Stimulated activated CD8-positive, alpha-beta memory T cell treated with anti-CD3 and anti-CD28 coated beads, Interleukin-12 subunit alpha, Interleukin-12 subunit beta, amount 100 ng/mL, for 24 hours (primary cell): ENCODE data around the gene ATP1A1.

Experiments used
- DNase-seq: peaks from one replicate; pipeline ENCODE4 v3.0.0-alpha.2; 2020; ENCODE audit errors: extremely low read depth

ATP1A1 gene

DNA sequence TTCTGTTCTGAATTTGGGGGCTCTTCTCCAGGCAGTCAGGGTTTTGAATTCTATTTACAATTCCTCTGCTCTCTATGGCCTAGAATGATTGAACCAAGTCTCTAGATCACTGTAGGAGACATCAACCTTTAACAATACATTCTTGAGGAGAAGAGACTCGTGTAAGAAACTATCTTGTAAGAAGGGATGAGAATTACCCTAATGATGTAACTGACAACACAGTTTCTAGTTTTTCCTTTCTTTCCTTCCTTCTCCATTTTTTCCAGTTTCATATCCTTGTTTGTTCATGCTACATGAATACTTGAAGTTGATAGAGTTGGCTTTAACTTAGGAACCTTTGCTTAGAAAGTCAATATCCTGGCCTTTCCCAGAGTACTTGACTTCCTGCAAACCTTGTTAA is 1.3 kb upstream of the ATP1A1 start:
- DNase-seq = no peak

DNA sequence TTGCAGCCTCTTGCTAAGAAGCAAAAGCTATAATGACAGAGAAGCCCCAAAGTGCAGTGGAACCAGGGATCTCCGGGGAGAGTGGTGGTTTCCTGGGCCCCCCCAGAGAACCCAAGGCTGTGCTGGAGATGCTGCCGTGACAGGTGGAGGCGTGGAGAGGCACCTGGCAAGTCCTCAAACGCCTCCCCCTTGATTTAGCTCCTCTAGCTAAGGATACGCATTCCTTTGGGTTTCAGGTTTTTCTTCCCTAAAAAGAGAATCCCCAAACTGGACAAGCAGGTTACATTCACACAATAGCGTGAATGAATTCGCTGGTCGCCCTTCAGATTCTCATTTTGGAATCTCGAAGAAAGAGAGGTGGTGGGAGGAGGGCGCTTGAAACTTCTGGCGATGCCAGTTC is 853 bp upstream of the ATP1A1 start:
- no peak for DNase-seq

DNA sequence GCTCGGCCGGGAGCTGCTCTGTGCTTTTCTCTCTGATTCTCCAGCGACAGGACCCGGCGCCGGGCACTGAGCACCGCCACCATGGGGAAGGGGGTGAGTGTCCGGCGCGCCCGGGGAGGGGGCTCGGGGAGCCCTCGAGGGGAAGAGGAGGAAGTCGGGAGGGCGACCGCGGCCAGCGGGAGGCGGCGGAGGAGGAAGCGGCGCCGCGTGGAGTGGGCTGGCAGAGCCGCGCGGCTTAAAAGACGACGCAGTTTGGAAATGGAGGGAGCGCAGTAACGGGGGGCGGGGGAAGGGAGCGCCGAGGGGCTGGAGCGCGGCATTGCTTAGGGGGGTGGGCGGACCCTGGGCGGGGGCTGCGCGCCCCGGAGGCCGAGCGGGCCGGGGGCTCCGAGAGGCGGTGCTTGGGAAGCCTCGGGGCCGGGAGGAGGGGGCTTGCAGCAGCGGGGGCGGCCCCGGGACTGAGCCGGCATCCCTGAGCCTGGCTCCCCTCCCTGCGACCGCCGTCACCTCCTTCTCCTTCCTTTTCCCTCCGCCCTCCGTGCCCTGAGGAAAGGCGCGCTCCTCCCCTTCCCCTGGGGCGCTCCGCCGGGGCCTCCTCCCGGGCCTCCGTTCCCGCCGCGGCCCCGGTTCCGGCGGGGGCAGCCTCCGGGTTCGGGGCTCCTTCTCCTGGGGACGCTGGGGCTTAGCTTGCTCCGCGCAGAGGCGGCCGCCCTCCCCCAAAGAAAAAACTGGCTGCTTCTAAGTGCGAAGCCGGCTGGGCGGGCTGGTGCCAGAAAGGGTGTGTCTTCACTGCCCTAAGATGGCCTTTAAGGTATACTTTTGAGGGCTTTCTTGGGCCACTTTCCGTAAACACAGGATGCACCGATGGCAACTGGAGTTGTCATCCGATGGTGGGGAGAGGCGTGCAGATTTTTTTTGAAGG is 648 bp downstream of the ATP1A1 start:
- no peak for DNase-seq

DNA sequence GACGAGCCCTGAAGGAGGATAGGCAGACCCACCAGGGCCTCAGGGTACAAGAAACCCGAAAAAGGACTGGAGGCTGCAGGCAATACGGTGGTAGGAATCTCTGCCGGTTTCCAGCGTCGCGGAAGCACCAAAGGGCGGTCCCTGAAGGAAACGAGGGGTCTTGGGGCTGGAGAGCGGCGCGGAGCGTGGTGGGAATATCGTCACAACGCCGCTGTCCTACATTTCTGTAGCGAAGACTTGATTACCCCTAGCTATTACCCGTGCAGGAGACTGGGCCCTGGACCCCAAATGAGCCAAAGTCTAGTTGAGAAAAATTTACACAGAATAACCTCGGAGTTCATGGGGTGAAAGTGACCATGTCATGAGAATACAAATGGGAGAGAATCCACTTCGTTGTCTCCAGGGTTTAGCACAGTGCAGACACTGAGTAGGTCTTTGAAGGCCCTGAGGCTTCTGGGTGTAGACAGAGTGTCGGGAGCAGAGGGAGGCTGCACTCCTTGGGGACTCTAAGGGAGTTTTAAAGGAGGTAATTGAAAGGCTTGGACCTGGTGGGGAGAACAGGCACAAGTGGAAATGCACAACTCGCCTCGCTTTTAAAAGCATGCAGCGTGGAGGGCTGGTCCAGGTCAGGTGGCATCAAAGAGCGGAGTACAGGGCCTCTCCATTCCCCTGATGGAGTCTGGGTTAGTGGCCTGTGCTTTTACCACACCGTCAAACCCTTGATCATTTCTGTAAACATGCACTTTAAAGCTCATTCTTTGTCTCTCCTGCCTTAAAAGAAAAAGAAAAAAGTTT is 1.5 kb downstream of the ATP1A1 start:
- DNase-seq = no peak

DNA sequence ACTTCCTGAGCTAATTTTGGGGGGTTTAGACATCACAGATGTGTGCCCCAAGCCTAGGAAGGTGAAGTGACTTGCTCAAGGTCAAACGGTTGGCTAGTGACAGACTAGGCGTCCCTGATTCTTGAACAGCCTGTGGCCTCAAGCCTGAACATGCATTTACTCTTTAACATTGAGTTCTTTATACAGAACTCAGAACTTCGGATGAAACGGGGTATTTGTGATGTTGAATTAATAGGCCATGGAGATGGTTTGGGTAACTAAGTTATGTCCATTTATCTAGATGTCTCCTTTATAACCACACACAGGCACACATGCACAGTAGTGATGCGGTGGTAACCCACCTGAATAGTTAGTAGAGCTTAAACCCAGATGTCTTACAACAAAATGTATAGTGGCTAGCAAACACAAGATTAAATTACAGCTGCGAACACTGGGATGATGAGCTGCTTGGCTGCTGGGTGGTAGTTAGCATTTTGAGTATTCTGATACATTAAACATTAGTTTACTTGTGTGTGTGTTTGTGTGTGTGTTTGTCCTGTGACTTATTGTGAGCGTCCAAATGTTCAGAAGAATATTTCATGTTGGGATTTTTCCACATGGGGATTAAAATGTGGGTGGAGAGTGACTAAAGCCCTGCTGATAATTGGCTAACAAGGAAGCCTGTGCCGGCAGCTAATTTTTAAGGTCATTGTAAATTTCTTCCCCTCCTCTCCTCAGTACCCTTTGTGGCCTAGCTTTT is 2.3 kb downstream of the ATP1A1 start:
- DNase-seq = no peak

DNA sequence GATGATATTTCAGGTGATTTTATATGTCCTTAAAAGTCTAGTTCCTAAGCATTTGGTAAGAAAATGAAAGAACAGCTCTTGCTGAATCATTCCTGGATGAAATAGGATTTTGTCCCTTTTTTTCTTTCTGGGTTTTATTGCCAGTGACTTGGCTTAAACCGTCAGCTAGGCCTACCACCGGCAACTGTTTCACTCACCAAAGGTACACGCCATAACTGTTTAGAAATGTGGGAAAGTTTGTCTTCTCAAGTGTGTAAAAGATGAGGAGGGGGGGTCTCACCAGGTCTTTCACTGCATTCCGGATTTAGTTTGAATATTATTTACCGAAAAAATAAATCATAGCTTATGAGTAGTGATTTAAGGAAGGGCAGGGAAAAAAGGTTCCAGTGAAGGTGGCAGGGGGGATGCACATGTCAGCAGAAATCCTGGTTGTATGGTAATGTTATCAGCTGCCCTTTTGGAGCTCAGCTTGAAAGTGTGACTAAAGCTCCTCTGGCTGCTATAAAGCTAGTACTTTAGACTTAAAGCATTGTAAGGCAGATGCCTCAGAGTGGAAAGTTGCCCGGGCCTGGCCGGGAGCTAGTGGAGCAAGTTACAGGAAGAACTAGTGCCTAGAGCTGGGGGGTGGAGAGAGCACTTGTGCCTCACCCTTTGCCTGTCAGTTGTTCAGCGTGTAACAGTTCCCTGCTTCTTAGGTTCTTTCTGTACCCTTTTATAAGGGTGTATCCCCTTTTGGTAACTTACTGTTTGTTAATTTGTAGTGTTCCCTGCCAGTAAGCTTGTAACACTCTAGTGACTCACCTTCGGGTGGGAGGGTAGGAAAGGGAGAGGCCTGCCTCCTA is 3.1 kb downstream of the ATP1A1 start:
- DNase-seq = no peak

DNA sequence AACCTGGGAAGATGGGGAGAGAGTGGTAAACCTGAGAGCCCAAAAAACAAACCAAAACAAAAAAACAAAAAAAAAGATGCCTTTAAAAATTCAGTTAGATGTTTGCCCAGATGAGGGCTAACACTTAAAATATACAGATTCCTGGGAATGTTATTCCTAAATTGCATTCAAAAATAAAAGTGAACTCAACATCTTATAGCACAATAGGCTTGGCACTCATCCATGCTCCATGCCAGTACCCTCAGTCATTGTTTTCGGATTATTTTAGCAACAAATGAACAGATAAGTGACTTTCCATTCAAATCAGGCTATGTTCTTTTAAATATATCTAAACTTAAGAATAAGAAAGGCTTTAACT is 3.7 kb downstream of the ATP1A1 start:
- no peak for DNase-seq

DNA sequence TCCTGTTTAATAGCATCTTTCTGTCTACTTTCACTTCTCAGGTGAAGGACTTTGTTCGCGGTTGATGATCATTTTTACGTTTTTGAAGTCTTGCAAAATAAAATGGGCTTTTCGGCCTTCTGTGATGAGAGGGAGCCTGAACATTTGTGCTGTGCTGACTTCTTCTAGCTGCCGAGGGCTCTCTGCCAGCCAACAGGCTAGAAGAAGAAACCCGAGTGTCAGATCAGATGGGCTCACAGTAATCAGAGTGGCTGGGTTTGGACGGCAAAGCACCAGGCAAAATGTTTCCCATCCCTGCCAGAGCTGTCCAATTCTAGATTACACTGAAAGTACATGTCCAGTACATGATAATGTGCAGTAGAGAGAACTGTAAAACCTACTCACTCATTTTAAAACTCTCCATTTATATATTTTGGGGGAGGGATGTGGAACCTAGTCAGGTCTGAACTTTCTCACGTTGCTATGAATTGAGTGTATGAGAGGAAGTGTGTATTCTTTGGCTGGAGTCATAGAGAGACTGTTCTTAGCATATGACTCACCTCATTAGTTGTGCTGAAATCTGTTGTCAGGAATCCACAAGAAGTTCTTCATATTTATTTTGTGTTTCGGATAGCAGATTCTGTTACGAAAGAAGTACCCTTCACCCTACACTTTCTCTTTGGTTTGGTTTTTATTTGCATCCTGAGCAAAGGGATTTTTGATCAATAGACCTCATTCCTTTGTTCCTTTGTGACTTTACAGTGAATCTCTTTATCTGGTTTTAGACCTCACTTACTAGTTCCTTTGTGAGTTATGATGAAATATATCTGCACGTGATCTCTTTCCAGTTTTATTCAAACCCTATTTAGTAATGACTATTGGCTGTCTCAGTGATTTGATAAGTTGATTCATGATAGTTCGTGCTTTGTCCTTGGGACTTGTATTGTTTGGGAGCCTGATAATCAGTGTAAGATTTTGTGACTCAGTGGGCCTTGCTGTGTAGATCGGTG is 4.8 kb downstream of the ATP1A1 start:
- no peak for DNase-seq

DNA sequence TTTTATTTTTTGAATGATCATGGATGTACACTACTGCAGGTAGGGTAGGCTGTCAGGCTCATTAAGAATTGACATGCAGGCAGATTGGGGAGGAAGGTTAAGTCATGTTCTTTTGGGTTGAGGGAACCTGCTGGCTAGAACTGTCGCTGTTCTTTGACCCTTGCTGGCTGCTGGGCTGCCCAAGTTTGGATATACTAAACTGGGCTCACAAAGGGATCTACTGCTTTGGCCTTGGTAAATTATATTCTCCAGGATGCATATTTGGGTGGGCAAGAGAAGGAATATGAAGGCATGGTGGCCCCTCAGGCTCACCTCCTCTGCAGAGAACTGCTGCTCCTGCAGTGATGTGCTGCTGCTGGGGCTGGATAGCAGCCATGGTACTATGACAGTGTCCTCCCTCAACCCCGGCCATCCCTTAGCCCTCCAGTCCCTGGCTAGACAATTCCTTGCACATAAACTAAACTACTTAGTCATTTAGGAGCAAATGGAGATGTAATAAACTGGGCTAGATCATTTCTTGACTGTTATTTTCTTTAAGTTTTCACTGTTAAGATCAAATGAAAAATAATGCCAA is 6.1 kb downstream of the ATP1A1 start:
- no peak for DNase-seq

DNA sequence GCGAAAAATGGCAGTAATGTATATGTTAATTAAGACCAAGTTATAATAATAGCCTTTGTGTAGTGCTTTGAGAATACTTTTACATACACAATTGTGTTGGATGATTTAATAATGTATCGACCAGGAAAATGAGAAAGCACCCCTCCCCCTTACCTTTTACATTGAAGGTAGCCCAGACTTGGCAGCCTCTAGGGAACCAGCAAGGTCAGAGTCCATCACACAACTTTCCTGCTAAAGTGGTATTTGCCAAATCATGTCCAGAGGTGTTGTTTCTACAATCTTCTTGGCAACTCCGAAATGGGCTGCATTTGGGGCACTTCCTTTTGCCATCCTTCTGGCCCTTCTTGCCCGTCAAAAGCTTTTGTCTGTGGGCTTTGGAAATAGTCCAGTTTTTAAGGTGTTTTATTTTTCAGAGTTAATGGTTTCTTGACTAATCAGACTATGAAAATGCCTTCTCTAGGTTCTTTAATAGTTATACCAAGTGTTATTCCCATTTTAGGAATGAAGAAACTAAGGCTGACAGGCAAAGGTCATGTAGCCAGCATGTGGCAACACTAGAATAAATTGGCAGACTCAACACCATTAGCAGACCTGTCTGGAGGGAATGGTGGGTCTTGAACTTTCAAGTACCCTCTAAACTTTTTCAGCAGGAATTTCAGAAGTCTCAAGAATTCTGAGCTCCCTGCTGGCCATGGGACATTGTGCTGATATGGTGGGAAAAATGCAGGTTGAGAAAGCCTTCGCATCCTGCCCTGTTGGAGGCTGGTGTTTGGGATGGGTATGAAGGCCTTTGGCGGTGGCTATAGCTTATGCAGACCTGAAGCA is 6.8 kb downstream of the ATP1A1 start:
- no peak for DNase-seq

DNA sequence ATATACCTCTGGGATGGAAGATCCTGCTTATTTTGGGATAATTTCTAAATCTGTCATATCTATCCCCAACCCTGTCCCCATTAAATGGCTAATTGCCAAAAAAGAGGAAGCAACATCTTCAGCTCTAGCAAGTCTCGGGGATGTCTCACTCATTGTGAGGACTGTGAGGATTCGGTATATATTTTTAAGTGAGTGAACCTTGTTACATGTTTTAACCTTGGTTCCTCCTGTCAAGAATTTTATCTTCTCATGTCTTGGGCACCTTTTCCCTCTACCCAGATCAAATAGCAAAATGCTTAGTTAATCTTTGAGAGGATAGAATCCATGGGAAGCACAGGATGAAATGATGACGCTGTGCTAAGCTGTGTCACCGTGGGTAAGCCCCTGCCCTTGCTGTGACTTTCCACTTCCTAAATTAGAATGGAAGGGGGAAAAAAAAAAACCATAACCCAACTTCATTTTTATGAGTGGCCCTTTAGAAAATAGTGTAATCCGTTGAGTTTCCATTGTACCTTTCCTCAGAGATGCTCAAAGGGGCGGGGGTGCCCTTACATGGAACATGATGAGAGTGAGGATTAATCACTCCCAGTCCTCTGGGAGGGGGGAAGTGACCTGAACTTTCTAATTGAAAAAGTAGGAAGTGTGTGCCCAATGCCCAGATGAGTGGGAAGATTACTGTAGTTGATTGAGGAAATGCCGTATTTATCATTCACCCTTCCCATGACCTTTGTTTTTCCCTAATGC is 7.6 kb downstream of the ATP1A1 start:
- DNase-seq = no peak

DNA sequence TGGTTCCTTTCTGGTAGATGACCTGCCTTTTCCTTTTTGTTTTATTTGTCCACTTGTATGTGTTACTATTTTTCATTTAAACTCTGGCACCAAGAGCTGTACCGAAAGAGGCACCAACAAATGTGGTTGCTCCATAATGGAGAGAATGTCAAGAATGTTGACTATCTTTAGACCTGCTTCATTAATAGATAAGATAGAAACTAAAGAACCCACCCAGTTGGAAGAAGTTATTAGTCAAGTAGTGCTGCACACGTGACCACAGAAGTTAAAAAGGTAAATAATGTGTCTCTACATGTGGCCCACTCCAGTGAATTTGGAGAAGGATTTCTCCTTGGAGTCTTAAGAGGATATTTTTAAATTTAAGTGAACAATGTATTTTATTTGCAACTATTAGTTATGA is 9.3 kb downstream of the ATP1A1 start:
- DNase-seq = no peak

DNA sequence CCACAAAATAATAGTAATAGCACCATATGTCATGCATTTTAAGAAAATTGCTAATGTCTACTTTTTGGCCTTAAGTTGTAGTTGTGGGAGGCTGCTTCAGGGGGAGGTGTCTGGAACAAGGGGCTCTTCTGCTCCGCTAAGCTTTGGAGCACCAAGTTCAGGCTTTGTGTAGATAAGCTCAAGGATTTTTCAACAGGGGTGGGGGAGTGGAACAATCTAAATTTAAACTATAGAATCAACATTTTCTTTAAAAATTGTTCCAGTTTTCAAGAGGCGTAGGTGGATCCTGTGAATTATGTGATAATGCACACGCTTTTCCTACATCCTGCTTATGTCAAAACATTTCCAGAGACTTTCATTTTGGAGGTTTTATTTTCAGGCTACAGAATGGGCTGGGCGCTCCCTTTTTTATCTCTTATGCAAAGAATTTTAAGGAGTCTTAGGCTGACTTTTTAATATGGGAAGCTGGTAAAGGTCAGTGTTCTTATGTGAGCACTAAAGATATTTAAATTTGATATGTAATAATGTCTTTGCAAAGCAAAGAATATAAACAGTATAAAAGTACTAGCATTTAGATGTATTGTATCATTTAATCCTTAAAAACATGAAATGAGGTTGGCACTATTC is 9.9 kb downstream of the ATP1A1 start:
- DNase-seq = no peak

DNA sequence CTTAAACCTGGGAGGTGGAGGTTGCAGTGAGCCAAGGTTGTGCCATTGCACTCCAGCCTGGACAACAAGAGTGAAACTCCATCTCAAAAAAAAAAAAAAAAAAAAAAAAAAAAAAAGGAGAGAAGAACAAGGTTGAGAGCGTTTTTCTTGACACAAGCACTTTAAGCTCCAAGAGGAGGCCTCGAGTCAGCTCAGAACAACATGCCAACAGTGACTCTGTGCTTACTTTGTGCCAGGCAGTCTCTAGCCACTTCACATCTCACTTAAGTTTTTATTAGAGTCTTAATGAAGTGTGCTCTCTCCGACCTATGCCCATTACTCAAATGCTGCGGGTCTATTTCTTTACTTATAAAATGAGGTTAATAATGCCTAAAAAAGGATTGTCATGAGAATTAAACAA is 13.0 kb downstream of the ATP1A1 start:
- no peak for DNase-seq

DNA sequence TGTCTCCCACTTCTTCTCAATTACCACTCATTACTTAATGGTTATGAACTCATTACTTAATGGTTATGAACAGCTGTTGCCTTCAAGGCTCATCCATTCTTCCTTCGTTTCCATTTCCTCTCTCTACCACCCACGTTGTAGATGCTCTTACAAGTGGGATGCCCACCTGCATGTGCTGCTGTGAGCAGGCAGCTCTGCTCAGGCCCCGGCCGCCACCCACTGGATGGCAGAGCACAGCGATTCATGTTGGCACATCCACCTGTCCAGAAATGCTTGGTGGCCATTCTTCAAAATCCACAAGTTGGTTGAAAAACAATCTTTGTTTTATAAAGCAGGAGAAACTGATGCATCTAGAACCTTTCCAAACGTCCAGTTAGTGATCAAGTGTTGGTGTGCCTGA is 14.5 kb downstream of the ATP1A1 start:
- DNase-seq = no peak

DNA sequence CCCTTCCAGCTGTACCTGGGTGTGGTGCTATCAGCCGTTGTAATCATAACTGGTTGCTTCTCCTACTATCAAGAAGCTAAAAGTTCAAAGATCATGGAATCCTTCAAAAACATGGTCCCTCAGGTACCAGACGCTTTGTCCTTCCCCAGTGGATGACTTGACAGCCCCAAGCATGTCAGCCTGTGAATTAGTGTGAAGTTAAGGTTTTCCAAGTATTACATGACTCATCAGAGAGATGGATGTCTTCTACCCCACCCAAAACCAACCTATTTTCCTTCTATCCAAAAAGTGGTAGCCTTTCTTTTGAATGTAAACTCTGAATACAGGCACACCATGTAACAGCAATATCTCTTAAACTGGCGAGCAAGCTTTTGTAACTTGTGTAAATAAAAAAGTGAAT is 15.1 kb downstream of the ATP1A1 start:
- DNase-seq = no peak

DNA sequence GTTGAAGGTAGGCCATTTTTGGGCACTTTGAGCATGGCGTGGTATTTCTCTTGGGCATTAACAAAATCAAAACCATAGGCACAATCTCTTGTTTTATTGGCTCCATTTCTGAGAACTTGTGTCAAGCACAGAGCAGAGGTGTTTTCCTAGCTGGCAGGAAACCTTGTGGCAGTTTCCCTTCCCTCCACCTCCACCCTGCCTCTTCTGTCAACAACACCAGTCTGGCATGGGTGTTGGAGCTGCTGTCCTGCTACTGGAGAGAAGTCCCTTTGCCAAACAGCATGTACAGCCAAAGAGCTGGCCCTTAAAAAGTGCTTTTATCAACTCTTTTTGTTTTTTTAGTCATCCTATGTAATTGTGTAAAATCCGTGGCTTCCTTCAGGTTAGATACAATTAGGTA is 16.0 kb downstream of the ATP1A1 start:
- no peak for DNase-seq

DNA sequence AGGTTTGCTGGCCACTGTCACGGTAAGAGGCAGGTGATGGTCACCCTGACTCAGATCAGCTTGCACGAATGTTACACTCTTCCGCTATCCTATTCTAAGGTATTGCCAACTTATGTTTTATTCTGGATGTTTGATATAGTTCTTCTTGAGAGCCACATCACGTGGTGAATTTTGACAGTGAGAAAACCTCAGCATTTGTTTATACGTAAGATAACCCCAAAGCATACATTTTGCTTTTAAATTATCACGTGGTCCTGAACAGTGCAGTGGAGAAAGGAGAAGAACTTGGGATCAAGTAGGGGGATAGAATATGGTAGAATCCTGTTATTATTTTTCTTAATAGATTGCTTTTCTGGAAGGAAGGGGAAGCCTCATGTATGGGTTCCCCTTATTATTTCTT is 16.6 kb downstream of the ATP1A1 start:
- no peak for DNase-seq
